ENCODE results near the gene TTLL9. TPM values are rescaled to one million over a fixed set of nuclear protein-coding genes. Genes with fewer than 3 reads are reported as not detected.

Gene TTLL9
- total and polyA plus RNA-seq, 2 donors (not counting 1 experiment from before 2014, with no cell fraction given), result 0.74 to 0.76 TPM

- Histone ChIP-seq H3K4me2 (replicated peaks; ENCODE audit: low read depth, low read length, poor library complexity, severe bottlenecking) (peak within 1 kb of the TSS; percentile 78), H3K4me3 (ENCODE audit: control extremely low read depth in 1 of 5, extremely low read depth in 1 of 5, insufficient read depth in 1 of 5, low read depth in 2 of 5, low read length in 4 of 5) (peak within 1 kb of the TSS in 4 of 5 experiments; percentile 13 to 42 (median 28)), H2AFZ (ENCODE audit: insufficient read depth, low read depth, low read length, poor library complexity, severe bottlenecking) (no peak within 1 kb of the TSS), H3K9me3 (ENCODE audit: control extremely low read depth in 1 of 3, control insufficient read depth in 2 of 3, insufficient read depth in 1 of 3, low read length in 2 of 3) (peaks cover 0 to 6% (median 0%) of the 10 kb centered on the region in 3 donors), H3K27ac (ENCODE audit: low read length in 2 of 2) (no peak within 1 kb of the TSS), H4K20me1 (ENCODE audit: control insufficient read depth, insufficient read depth, low read length, poor library complexity, severe bottlenecking) (no peaks in the 10 kb centered on the region), H3K4me1 (ENCODE audit: control insufficient read depth in 2 of 2, insufficient read depth in 2 of 2, low read length in 2 of 2) (peaks cover 6 to 11% of the 10 kb centered on the region in 2 donors), H3K9ac (ENCODE audit: low read length) (peak within 1 kb of the TSS; percentile 53), H3K27me3 (replicated peaks in 1 of 4; ENCODE audit: control extremely low read depth in 1 of 4, control insufficient read depth in 3 of 4, insufficient read depth in 4 of 4, low read length in 3 of 4) (peaks cover 0 to 48% (median 18%) of the 10 kb centered on the region in 4 experiments), H3K36me3 (replicated peaks in 1 of 2; ENCODE audit: control extremely low read depth in 1 of 2, control insufficient read depth in 1 of 2, extremely low read depth in 1 of 2, insufficient read depth in 2 of 2, low read length in 1 of 2) (no peaks in the 10 kb centered on the region), H3K79me2 (ENCODE audit: control insufficient read depth, insufficient read depth, low read length) (no peaks in the 10 kb centered on the region)
- POLR2A ChIA-PET, result no interaction called here
- H3K27ac Mint-ChIP-seq, result no peak within 1 kb of the TSS
- peak within 1 kb of the TSS; percentile 90 for H3K4me3 Mint-ChIP-seq
- no peak for TF ChIP-seq EZH2 (IDR thresholded peaks at IDR 0.05; ENCODE audit: borderline replicate concordance, insufficient read depth, low read depth, low read length, poor library complexity, severe bottlenecking)
- intact Hi-C loops (cut with micrococcal nuclease), result loop anchor here (1.0 to 5.0 kb wide), 2 partner anchors 16 to 124 kb away; partner anchors contain the start of gene PDRG1
- H3K27me3 Mint-ChIP-seq, result peaks cover 57% of the 10 kb centered on the region
- DNase-seq (peak; percentile 43), ATAC-seq (ENCODE audit: low read depth) (peak; percentile 46)
- no peaks in the 10 kb centered on the region for H3K9me3 Mint-ChIP-seq (ENCODE audit: insufficient read depth)
- under 1% methylated on average over 29 of the region's 38 CpGs for WGBS (ENCODE audit: insufficient coverage)
- H3K4me1 Mint-ChIP-seq, result peaks cover 11% of the 10 kb centered on the region
- CTCF ChIA-PET, result interaction anchor here (1.6 to 3.6 kb wide), 2 partner anchors 15 to 115 kb away, joined by 4 to 16 read pairs; partner anchors contain the start of gene PDRG1
Observed at GRCh38 chr20:31967830-31968249, 97.4 kb downstream of the TTLL9 start, which contains the start of gene XKR7. Gene XKR7, plus strand, starts transcription at chr20:31968151. Its CDS starts 25 bp downstream, at chr20:31968176.

GRCh38 chr20:31968291-31969126 lies 98.1 kb downstream of the TTLL9 start:
- H3K4me1 ChIP-seq (ENCODE audit: control insufficient read depth in 2 of 2, insufficient read depth in 2 of 2, low read length in 2 of 2), result peaks cover 6 to 11% of the 10 kb centered on the region in 2 donors
- Mint-ChIP-seq H3K4me3 (peak overlapping the region; percentile 90), H3K4me1 (peaks cover 11% of the 10 kb centered on the region), H3K27ac (no peak overlapping the region), H3K27me3 (peaks cover 63% of the 10 kb centered on the region), H3K9me3 (ENCODE audit: insufficient read depth) (no peaks in the 10 kb centered on the region)
- H3K27ac ChIP-seq (ENCODE audit: low read length in 2 of 2), result no peak overlapping the region
- 1% methylated on average over 46 of the region's 57 CpGs for WGBS (ENCODE audit: insufficient coverage)
- H3K36me3 ChIP-seq (replicated peaks in 1 of 2; ENCODE audit: control extremely low read depth in 1 of 2, control insufficient read depth in 1 of 2, extremely low read depth in 1 of 2, insufficient read depth in 2 of 2, low read length in 1 of 2), result no peaks in the 10 kb centered on the region
- no peaks in the 10 kb centered on the region for H4K20me1 ChIP-seq (ENCODE audit: control insufficient read depth, insufficient read depth, low read length, poor library complexity, severe bottlenecking)
- no peak overlapping the region for H2AFZ ChIP-seq (ENCODE audit: insufficient read depth, low read depth, low read length, poor library complexity, severe bottlenecking)
- H3K79me2 ChIP-seq (ENCODE audit: control insufficient read depth, insufficient read depth, low read length), result no peaks in the 10 kb centered on the region
- H3K9ac ChIP-seq (ENCODE audit: low read length), result peak overlapping the region; percentile 53
- H3K9me3 ChIP-seq (ENCODE audit: control extremely low read depth in 1 of 3, control insufficient read depth in 2 of 3, insufficient read depth in 1 of 3, low read length in 2 of 3), result peaks cover 0 to 6% (median 0%) of the 10 kb centered on the region in 3 donors
- ATAC-seq (ENCODE audit: low read depth) (peak; percentile 92), DNase-seq (peak; percentile 88)
- H3K4me3 ChIP-seq (ENCODE audit: control extremely low read depth in 1 of 5, extremely low read depth in 1 of 5, insufficient read depth in 1 of 5, low read depth in 2 of 5, low read length in 4 of 5), result peak overlapping the region in 4 of 5 experiments; percentile 13 to 42 (median 28)
- peaks cover 0 to 48% (median 18%) of the 10 kb centered on the region in 4 experiments for H3K27me3 ChIP-seq (replicated peaks in 1 of 4; ENCODE audit: control extremely low read depth in 1 of 4, control insufficient read depth in 3 of 4, insufficient read depth in 4 of 4, low read length in 3 of 4)
- ChIA-PET POLR2A (no interaction called here), CTCF (interaction anchor here (0.7 to 3.6 kb wide), 2 partner anchors 16 to 36 kb away, joined by 4 to 16 read pairs; partner anchors contain the start of gene PDRG1)
- no peak for TF ChIP-seq CTCF (IDR thresholded peaks at IDR 0.05)
- TF ChIP-seq EZH2 (IDR thresholded peaks at IDR 0.05; ENCODE audit: borderline replicate concordance, insufficient read depth, low read depth, low read length, poor library complexity, severe bottlenecking), result no peak
- intact Hi-C loops (cut with micrococcal nuclease), result loop anchor here (1.0 to 5.0 kb wide), 2 partner anchors 16 to 124 kb away; partner anchors contain the start of gene PDRG1
- H3K4me2 ChIP-seq (replicated peaks; ENCODE audit: low read depth, low read length, poor library complexity, severe bottlenecking), result peak overlapping the region; percentile 78

All from B cell (primary cell).